GM18858 (cell line): ENCODE data around the gene HAND1.

Source experiments
- ATAC-seq: cut with Tn5 transposase; IDR thresholded peaks from one replicate; pipeline ENCODE4 v1.9.1; 2021; ENCODE audit not compliant: unreplicated experiment

Gene HAND1

DNA sequence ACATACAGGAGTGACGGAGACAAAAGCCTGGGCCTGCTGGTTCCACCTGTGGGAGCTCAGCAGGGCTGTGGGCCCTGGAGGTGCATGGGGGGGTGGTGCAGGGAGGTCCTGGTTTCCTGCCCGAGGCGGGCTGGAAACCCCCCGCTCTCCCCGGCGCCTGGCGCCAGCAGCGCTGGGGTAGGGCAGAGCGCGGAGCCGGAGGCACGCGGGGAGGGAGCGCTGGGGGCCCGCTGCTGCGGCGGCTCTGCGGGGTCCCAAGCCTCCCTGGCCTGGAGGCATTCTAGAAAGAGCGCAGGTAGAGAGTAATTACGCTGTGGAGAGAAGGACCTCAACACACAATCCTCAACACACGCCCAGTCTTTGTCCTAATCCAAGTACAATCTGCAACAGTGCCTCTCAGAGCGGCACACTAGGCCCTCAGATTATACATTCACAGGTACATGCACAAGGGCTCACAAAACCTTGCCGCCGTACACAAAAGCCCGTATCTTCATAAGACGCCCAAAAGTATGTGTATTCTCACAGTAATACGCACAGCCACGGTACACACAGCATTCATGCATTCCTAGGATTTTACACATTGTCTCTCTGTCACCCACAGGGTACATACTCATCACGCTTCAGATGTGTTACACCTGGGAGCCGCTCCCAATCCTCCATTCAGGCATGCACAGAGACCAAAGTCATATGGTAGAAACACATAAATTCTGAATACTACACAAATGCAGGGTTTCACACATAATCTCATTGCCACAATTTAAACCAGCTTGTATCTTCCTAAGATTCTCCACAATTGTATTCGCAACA is 2.1 kb upstream of the HAND1 start:
- no peak for ATAC-seq

DNA sequence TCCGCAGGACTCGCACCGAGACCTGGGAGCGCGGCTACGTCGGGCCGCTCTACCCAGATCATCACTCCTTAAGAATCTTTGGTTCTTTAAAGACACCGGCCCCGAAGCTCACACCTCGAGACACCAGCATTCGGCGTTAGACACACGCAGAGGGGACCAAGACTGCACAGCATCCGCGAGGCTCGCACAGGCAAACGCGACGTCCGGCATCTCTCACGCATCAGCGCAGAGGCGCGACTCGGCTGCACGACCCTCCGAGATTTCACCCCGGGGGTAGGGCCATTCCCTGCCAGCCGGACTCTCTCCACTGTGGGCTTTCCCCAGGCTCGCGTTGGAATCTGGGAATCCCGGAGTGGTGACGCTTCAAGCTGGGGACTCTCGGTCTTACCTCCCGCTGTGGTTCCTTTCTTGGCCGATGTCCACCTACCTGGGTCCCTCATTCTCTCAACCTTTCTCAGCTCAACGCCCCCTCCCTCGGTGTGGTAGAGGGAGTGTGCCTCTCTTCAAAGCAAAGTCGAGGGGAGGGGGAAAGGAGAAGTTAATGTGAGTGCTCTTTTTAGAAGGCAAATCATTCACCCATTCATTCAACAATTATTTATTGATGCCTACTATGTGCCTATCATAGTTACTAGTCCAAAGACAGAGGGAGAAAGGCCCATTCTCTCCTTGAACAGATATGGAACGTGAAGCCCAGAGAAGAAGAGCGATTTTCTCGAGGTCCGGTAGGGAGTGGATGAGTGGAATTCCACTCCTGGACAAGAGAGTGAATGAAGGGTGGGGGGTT is 1.3 kb upstream of the HAND1 start:
- no peak for ATAC-seq

DNA sequence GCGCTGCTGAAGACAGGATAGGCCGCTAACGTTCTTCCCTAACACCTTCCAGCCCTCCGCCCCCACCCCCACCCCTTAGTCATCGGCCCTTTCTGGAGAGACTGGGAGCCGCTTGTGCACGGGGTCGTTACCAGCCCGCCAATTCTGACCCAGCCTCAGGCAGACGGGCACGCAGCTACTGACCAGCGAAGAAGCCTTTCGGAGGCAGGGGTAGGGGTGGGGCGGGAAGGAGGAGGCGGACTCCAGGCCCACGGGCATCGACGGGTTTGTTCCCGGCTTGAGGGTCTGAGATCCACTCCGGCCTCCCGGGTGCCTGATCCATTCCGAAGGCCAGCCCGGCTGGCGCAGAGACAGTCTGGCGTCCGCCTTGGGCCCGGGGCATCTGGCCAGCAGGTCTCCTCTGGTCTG is 729 bp upstream of the HAND1 start:
- no peak for ATAC-seq

DNA sequence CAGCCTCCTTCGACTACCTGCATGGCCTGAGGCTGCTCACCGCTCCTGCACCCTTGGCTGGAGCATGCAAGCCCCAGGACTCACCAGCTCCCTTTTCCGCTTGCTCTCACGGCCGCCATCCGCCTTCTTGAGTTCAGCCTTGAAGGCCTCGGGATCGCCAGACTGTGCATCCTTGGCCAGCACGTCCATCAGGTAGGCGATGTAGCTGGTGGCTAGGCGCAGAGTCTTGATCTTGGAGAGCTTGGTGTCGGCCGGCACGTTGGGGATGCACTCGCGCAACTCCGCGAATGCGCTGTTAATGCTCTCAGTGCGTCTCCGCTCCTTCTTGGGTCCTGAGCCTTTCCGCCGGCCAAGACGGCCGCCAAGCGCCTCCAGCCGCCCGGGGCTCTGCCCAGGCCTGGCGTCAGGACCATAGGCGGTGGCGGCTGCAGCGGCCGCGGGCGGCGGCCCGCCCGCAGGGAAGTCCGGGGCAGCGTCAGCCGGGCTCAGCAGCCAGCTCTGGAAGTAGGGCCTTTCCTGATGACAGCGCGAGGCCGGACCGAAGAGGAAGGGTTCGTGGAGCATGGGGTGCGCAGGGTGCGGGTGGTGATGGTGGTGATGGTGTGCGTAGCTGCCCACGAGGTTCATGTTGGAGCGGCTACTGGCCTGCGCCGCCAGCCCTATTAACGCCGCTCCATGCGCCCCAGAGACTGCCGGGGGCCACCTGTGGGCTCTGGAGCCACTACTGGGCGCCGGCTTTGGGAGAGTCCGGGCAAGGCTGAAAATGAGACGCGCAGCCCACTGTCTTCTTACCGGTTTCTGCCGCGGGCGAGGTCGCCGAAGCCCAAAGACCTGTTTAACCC is 424 bp downstream of the HAND1 start:
- no peak for ATAC-seq

DNA sequence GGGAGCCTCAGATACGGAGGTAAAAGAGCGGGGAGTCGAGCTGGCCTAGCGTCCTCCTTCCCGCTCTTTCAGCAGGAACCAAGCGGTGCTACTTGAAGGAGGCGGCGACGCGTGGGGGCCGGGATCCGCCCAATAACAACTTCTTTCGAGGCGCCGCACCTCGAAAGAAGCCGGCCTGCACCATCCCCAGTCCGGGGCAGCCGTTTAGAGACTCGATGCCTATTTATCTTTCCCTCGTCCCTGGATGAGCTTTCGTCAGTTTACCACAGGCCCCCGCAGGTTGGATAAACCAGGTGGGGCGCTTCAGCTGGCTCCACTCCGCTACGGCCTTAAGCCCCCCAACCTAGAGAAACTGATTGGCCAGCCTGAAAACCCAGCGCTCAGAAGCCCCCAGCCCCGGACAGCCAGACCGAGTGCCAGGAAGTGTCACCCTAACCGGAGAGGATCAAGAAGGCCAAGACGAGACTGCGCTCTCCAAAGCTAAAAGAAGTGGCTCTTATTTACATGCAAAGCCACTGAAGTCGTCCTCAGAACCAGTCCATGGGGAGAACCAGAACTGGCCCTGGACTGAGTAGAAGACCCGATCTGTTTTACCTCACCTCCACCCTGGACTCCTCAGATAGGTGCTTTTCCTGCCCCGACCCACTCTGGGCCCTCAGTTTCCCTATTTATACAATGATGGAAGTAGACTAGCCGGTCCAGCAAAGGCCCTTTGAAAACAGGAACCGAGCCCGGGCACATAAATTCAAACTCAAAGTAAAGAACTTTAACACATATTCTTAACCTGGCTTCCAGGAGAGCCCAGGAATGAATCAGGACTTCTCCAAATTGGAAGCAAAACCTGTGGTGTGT is 1.4 kb downstream of the HAND1 start:
- ATAC-seq, result no peak

DNA sequence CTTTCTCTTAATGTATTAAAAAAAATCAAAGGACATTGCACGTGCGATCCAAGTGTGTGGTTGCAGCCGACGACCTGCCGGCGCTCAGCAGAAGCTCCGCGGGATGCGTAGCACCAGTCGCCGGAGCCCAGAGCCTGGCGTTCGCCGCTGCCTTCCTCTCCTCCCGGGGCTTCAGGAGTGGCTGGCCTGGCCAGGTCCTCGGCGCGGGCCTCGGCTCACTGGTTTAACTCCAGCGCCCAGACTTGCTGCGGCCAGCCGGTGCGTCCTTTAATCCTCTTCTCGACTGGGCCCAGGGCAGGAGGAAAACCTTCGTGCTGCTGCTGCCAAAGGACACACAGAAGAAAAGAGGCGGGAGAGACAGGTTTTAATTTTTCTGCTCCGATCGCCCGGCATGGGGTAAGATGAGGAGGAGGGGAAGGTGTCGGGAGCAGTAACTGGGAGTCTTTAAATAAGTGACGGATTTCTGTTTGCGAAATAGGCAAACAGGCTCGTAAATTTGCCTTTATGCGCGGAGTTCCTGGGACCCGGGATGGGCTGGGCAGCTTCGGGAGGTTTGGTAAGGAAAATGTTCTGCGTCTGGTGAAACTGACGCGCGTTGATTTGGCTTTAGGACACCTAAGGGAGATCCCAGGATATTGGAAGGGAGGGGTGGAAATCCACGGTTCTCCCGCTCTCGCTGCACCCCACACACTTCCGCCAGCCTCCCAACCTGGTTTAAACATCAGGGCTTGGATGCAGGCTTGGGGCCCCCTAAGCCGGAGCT is 2.3 kb downstream of the HAND1 start:
- ATAC-seq, result no peak

DNA sequence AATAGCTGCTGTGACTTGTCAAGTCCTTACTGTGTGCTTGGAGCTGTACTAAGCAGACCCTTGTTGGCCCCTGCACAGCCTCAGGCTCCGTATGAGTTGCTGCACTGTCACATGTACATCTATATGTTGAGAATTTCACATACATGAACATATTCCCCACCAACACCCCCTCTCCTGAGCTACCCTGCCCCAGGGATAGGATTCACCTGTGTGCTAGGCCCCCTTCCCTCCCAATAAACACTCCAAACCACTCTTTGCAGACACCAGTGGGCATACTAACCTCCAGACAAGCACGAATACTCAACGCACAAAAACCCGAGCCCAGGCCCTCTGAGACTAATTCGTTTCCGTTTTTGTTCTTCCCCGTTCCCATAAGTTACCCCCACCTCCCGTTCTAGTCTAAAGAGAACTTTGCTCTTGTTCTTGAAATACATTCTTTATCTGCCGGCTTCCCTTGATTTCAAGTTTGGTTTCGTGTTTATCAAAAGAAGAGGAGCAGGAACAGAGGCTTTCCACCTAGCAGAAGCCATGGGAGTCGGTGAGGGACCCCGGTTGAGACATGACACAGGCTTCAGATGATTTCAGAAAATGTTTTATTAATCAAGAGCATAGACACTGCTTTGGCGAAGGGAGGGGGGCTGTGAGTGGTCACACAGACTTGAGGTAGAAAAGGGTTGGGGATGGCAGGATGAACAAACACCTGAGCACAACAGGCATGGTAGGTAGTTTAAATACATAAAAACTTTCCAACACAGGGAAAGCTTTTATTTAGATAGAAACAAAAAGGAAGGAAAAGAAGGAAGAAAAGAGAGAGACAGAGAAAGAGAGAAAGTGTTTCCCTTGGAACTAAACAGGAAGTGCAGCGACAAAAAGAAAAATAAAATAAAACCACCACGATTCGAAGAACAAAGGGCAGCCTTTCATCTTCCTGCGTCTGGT is 3.4 kb downstream of the HAND1 start:
- ATAC-seq, result no peak

DNA sequence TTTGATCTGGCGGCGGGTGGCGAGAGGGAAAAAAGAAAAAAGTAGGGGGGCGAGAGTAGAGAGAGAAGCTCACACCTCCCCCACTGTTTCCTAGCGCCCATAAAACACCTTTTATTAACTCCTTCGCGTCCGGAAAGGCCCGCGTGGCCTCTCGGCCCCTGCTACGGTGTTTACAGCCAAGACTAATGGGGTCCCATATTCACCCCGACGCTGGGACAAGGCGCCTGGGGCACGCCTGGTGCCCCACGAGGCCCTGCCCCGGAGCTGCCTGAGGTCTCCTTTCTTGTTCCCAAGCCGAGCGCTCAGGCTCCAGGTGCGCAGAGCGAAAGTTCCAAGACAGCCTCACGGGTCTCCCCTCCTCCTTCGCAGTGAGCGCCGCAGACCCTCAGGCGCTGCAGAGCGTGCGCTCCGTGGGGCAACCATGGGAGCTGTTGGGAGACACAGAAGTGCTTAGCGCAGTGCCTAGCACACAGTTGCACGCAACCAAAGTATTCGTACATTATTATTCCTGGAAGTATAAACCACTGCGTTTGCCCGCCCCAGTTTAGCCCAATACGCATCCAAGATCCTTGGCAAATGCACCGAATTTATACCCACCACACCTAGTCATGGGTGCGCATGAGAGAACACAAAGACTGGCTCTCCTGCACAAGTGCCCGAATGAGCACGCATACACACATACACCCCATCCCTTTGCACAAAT is 4.3 kb downstream of the HAND1 start:
- no peak for ATAC-seq

DNA sequence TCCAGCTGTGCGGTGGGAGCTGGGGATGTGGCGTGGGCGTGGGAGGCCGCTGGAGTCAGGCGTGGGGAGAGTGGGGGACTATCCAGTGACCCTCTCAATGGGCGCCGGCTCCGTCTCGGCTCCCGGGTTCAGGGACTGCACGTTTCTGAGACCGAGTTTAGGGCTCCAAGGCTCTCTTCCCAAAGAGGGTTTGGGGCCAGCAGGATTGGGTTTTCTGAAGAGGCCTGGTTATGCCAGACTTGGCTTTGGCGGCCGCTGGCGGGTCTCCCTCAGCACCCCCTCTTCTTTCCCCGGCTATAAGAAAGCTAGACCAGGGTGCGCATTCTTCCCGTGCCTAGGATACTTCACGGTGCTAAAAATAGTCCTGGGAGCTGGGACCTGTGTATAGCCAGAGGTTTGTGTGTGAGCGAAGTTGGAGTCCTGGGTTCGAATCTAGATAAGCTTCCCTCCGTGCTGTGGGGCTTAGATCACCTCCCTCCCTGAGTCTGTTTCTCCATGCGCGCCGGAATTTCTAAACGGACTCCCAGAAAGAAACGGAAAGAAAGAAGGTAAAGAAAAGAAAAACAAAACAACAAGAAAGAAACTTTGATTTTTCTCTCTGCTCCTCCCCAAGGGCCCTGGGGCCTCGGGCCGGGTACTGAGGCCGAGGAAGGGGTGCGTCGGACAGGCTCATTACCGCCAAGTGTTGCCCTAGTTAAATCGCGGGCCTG is 5.0 kb downstream of the HAND1 start:
- no peak for ATAC-seq

DNA sequence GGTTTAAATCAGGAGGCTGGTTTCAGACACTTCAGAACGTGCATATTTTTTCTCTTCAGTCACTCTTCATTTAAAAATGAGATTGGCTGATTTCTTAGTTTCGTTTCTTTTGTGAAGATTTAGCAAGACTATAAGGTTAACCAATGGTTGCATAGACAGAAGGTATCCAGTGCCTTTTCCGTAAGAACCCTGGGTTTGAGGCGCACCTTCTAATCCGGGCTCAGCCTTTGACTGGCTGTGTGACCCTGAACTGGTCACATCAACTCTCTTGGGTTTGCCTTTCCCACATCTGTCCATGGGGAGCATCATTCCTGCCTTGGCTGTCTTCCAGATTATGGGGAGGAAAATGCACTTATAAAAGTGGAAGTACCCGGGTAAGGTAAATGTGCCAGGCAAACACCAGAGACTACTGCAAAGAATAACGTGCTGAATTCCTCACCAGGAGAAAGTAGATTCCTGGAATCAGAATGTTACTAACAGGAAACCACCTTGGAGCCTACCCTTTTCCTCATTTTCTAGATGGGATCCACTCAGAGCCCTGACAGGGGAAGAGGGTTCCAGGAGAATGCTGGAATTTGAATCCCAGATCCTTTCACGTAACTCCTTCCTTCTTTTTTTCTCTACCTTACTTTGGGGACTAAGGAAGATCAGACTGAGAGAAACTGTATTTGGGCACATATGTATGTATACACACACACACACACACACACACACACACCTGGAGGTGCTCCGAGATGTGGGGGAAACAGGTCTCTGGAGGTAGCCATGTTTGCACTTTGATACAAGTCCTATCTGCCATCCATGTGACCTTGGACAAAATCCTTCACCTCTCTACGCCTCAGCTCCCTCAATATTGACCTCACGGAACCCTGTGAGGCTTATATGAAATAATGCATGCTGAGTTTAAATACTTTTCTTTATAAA is 6.8 kb downstream of the HAND1 start:
- no peak for ATAC-seq

DNA sequence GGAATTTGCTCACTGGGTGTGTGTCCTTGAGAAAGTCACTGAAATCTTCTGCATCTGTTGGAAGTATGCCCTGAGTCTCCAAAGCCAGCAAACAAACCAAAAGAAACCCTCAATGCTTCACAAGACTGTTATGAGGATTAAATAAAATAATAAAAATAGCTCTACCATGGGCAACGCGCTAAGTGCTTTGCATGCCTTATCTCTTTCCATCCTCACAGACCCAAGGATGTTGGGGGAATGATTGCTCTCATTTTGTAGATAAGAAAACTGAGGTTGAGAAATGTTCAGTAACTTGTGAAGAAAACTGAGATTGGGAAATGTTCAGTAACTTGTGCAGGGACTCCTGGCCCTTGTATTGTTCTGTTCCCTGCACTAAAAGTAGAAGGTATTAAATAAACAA is 7.9 kb downstream of the HAND1 start:
- no peak for ATAC-seq

DNA sequence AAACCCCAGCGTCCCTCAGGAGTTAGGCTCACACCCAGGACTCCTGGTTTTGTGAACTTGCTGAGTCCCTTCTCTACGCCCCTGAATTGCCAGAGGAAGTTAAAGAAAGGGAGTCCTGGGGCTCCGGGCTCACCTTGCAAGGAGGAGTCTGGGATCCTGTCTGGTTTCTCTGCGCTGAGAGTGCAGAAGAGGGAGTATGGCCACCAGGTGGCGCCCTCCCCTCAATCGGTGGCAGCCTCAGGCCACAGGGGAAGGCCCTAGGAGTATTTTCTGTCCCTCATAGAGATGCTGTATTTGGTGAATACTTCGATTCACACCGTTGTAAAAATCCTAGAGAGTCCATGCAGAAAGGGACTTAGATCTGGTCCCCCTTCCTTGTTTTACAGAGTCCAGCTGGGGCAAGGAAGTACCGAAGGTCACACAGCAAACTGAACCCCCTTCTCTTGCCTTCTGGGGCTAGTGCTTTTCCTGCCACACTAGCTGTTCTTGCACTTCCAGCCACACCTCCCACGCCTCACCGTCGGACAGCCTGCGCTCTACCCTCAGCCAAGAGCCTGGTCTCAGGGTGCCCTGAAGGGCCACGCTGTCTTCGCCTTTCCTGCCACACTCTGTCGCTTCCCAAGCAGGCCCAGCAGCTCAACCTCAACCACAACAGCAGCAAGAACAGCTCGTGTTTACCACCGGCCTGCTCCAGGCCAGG is 10.2 kb downstream of the HAND1 start:
- peak; percentile 94 for ATAC-seq

DNA sequence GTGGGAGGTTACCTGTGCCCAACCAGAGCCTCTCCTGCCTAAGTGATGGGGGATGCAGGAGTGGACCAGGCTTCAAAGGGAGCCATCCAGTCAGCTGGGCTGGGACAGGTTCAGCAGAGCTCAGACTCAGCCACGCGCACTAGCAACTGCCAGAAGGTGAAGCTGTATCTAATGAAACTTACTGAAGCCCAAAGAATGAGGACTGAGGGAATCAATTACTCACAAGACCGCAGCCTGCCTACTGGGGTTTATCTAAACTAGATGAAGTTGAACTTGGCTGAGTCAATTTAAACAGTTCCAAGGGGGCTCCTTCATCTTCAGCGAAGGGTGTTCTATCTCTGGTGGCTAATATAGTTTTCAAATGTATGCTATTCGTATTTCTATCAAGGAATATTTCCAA is 11.4 kb downstream of the HAND1 start:
- ATAC-seq, result no peak

DNA sequence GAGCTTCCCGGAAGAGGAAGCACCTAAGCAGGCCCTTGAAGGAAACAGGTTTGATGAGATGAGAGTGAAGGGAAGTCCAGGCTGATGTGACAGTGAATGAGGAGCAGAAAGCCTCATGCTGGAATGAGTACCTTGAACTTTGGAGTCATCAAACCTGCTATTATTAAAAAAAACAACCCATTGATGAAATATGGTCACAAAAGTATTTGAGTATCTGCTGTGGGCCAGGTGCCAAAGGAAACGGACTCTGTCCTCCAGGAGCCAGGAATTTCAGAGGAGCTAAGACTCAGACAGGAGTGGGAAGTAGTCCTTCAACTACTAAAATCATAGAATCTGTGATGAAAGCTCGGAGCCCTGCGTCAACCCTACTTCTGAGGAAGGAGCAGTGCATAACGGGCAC is 11.9 kb downstream of the HAND1 start:
- no peak for ATAC-seq

DNA sequence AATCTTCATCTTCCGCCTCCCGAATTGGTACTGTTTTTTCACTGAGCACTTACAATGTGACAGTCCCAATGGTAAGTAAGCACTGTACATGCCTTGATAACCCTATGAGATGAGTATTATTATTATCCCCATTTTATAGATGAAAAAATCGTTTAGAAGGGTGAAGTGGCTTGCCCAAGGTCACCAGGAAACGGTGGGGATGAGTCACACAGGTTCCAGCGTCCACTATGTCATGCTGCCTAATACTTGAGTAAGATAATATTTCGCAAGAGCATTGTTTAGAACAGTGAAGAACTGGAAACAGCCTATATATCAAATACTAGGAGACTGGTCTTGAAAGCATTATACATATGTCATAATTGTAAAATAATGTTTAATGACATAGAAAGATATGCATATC is 12.9 kb downstream of the HAND1 start:
- no peak for ATAC-seq

DNA sequence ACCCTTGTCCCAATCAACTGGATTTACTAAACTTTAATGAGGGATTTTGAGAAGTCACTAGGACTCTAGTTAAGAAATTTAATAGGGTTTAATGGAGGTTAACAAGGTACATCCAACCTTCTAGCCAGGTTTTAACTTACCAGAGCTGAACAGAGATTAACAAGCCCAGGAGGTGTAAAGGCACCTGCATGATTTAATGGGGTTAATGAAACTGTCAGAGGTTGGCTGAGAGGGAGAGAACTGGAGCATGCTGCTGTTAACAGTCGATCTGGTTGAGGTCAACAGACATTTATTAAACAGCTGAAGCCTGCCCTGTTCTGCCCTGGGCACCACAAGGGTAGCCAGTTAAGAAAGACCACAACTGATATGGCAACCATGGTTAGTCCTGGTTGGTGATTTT is 13.6 kb downstream of the HAND1 start:
- ATAC-seq, result no peak
